A549 treated with DMSO at 1 μM for 4 hours (cell line): ENCODE data around the gene ABCC8. TPM values are rescaled to one million over a fixed set of nuclear protein-coding genes. Genes with fewer than 3 reads are reported as not detected.

ENCODE experiments used
- total RNA-seq: library from RNA; stranded (reverse); fragments of 200-300 nt; extraction: Qiagen RNA extraction; gene quantifications from 5 replicates; pipeline ENCODE4 v1.2.3, GENCODE V29; 2022; ENCODE audit warnings: low read depth

Gene ABCC8
- 1.3 to 2.7 TPM (median 1.7 TPM) in 5 replicates for total RNA-seq

GRCh38 chr11:17476317-17477083 lies at the start of gene ABCC8:
TSS of gene ABCC8 (minus strand) at chr11:17476845. CDS start at chr11:17476776, 69 bp downstream.

GRCh38 chr11:17388609-17389210 lies 87.9 kb downstream of the ABCC8 start, which contains the start of gene KCNJ11:
TSS of gene KCNJ11 (minus strand) at chr11:17388659. CDS start at chr11:17388091, 568 bp downstream.

GRCh38 chr11:17351510-17352176 lies 125.0 kb downstream of the ABCC8 start, which contains the start of gene NCR3LG1:
TSS of gene NCR3LG1 (plus strand) at chr11:17351800. CDS start at chr11:17351970, 170 bp downstream.

Other genes with a start within 250 kb of the ABCC8 start
- gene NUCB2, start 200.1 kb downstream of the ABCC8 start, total RNA-seq: 27.1 to 36.3 TPM (median 32.1 TPM) in 5 replicates
- 2.3 to 3.7 TPM (median 3.3 TPM) in 5 replicates for gene NCR3LG1, start 125.0 kb downstream of the ABCC8 start, total RNA-seq
- 0.15 to 0.62 TPM (median 0.37 TPM) in 5 replicates for gene KCNJ11, start 88.2 kb downstream of the ABCC8 start, total RNA-seq
- 0.59 to 1.0 TPM (median 0.94 TPM) in 5 replicates for gene USH1C, start 67.6 kb upstream of the ABCC8 start, total RNA-seq
- gene OTOG, start 70.4 kb upstream of the ABCC8 start, total RNA-seq: not detected in 5 replicates
- not detected in 5 replicates for gene MYOD1, start 242.7 kb upstream of the ABCC8 start, total RNA-seq